HG03025 (cell line): ENCODE results near the gene PPP2R3B.
"Not testable (repeated sequence)": the region's sequence is repeated elsewhere in the genome, so short reads cannot be mapped to it uniquely, and the experiment has no call there.

Experiments used
- ATAC-seq: cut with Tn5 transposase; IDR thresholded peaks from one replicate; pipeline ENCODE4 v1.9.1; 2021; ENCODE audit warnings: mild to moderate bottlenecking, moderate library complexity; ENCODE audit not compliant: unreplicated experiment, low FRiP score

The PPP2R3B gene

DNA sequence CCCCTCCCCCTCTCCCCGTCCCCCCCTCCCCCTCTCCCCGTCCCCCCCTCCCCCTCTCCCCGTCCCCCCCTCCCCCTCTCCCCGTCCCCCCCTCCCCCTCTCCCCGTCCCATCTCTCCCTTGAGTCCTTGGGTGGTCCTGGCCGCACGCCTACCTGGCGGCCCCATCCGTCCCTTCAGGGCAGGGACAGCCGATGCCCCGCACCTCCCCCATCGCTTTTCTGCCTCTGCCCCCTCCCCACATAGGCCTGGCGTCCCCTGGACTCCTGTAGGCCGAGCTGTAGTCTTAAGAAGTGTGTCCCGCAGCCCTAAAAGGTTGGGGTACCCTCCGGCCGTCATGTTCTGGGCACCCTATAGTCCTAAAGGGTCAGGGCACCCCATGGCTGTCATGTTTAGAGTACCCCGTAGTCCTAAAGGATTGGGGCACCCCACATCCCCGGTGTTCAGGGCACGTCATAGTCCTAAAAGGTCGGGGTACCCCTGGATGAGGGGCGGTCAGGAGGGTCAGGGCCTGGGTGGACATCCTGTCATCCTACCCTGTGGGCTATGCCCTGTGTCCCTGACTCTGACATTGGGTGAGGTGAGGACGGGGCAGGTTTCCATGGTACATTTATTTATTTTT is 57.3 kb downstream of the PPP2R3B start:
- ATAC-seq, result no peak

DNA sequence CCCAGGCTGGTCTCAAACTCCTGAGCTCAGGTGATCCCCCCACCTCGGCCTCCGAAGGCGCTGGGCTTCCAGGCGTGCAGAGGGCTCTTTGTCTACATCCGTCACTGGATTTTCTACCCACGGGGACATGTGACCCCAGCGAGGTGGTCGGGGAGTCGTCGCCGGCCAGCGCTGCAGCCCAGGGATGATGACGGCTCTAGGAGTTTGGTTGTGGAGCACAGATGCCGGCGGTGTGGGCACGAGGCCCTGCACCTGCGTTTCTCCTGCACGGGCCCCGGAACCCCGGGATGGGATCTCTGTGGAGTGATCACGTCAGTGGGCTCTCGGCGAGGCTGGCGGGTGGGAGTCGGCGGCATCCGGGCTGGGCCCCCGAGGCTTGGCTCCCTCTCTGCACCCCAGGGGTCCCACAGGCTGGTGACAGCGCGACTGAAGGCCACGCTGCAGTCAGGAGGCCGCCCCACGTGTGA is 59.0 kb downstream of the PPP2R3B start:
- no peak for ATAC-seq

DNA sequence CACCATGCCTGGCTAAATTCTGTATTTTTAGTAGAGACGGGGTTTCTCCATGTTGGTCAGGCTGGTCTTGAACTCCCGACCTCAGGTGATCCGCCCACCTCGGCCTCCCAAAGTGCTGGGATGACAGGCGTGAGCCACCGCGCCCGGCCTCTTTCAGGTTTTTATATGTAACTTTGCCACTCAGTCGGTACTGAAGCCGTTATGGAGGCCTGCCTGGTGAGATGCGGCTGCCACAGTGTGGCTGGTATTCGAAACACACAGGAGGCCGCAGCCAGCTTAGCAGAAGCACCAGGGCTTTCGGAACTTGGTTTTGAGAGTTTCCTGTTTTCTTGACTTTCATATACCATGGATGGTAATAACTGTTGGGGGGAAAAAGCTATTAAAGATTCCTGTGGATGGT is 62.0 kb downstream of the PPP2R3B start:
- ATAC-seq, result not testable (repeated sequence)

DNA sequence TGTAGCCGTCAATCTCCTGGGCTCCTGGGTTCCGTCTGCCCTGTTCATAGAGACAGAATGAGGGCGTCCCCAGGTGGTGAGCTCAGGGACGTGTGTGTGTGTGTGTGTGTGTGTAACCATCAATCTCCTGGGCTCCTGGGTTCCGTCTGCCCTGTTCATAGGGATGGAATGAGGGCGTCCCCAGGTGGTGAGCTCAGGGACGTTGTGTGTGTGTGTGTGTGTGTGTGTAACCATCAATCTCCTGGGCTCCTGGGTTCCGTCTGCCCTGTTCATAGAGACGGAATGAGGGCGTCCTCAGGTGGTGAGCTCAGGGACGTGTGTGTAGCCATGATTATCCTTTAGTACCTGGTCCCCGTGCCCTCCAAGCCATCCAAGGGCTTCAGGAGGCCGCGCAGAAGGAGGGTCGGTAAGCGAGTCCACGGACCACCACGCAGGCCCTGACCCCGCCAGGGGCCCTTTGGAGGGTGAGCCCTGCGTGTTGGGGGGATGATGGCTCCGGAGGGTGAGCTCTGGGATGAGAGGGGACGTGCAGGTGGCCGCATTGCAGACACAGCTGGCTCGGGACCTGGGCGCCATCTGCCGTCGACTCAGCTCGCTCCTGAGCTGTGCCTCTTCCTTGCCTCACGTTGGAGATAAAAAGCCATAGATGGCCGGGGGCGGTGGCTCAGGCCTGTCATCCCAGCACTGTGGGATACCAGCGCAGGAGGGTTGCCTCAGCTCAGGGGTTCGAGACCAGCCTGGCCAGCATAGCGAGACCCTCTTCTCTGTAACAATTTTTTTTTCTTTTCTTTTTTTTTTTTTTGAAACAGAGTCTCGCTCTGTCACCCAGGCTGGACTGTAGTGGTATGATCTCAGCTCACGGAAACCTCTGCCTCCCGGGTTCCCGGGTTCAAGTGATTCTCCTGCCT is 62.7 kb downstream of the PPP2R3B start:
- ATAC-seq, result no peak

DNA sequence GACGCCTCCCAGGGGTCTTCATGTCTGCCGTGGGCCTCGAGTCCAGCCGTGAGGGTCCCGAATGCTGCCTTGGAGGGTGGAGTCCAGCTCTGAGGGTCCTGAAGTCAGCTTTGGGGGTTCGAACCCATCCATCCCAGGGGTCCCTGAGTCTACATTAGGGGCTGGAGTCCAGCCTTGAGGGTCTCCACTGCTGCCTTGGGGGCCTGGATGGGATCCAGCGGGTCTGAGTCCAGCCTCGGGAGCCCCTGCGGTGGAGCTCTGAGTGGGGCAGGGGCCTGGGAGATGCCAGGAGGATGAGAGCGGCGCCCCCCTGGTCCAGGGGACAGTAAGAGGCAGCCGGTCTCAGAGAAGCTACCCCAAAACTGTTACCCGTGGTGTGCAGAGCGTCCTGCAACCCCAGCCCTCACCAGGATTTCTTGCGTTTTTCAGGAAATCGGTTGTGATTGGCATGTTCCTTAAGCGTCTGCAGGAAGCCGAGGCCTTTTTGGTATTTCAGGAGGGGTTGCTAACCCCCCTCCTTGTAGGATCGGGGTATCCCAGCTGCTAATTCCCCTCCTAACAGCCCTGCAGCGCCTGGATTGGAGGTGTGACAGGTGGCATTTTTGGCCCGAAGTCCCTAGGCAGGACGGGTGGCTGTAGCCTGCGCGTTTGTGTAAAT is 66.5 kb downstream of the PPP2R3B start:
- no peak for ATAC-seq

DNA sequence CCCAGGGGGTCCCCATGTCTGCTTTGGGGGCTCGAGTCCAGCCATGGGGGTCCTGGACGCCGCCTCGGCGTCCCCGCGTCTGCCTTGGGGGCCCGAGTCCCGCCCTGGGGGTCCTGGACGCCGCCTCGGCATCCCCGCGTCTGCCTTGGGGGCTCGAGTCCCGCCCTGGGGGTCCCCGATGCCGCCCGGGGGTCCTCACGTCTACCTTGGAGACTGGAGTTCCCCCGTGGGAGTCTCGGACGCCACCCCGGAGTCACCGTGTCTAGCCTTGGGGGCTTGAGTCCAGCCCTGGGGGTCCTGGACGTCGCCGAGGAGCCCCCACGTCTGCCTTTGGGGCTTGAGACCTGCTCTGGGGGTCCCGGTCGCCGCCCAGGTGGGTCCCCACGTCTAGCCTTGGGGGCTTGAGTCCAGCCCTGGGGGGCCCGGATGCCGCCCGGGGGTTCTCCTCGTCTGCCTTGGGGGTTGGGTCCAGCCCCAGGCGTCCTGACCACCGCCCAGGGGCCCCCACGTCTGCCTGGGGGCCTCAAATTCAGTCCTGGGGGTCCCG is 67.1 kb downstream of the PPP2R3B start:
- ATAC-seq, result no peak

DNA sequence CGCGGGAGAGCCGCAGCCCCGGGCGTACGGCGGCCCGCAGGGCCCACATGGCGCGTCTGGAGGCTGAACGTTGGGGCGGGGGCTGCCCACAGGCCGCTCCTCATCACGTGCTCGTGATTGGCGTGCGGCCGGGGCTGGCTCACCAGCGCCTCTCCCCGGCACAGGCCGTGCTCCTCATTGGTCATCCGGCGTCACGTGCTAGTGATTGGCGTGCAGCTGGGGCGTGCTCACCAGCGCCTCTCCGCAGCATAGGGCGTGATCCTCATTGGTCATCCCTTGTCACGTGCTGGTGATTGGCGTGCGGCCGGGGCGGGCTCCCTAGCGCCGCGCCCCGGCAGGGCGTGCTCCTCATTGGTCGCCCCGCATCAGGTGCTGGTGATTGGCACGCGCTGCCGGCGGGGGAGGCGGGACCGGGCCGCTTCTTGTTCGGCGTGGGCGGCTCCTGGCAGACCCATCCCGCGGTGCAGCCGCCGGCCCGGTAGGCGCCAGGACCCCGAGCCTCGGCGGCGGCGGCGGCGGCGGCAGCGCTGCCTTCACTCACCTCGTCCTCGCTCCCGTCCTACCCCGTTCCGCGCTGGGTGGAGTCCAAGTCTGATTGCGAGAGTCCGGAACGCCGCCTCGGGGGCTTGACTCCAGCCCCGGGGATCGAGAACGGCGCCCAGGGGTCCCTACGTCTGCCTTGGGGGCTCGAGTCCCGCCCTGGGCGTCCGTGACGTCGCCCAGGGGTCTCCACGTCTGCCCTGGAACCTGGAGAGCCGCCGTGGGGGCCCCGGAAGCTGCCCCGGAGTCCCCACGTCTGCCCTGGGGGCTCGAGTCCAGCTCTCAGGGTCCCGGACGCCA is 67.7 kb downstream of the PPP2R3B start, which contains the start of gene GTPBP6:
Gene GTPBP6, minus strand, starts transcription at position 58 of the 840 bp plus-strand sequence. Its CDS starts 9 bp downstream, at position 49.
- peak; percentile 91 for ATAC-seq

DNA sequence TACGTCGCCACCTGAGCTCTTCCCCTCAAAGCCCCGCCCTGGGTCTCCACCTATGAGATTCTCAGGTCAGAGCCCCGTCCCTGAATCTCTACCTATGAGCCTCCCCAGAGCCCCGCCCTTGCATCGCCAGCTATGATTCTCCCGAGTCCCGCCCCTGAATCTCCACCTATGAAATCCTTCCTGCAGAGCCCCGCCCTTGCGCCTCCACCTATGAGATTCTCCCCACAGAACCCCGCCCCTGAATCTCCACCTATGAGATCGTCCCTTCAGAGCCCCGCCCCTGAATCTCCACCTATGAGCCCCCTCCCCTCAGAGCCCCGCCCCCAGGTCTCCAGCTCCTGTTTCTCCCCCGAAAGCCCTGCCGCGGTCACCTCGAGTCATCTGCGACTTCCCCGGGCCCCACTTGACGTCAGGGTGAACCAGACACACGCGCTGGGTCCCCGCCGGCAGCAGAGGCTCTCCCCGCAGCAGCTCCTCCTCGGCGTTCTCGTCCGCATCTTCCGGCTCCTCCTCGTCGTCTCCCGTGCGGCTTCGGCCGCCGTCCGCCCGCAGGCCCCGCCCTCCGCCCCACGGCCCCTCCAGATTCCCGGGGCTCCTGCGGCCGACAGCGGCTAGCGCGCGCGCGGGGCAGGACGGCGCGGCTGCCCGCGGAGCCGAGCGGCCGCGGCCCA is 68.5 kb downstream of the PPP2R3B start:
- peak; percentile 56 for ATAC-seq

DNA sequence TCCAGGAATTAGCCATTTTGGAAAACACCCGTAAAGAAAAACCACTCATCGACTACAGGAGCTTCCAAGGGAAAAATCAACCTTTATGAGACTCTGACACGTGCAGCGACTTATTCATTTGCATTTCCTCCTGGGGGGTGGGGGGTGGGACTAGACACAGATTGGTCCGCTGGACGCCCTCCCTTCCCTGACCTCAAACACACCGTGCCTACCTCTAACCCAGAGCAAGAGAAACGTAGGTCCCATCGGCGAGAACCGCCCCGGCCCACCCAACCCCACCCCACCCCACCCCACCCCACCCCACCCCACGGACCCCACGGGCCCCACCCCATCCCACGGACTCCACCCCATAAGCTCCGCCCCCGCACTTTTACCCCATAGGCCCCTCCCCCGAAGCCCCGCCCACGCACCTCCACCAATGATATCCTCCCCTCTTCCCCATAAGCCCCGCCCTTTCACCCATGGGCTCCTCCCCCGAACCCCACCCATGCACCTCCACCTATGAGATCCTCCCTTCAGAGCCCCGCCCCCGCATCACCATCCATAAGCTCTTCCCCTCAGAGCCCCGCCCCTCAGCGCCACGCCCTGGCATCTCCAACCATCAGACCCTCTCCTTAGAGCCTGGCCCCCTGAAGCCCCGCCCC is 69.2 kb downstream of the PPP2R3B start:
- ATAC-seq, result no peak

DNA sequence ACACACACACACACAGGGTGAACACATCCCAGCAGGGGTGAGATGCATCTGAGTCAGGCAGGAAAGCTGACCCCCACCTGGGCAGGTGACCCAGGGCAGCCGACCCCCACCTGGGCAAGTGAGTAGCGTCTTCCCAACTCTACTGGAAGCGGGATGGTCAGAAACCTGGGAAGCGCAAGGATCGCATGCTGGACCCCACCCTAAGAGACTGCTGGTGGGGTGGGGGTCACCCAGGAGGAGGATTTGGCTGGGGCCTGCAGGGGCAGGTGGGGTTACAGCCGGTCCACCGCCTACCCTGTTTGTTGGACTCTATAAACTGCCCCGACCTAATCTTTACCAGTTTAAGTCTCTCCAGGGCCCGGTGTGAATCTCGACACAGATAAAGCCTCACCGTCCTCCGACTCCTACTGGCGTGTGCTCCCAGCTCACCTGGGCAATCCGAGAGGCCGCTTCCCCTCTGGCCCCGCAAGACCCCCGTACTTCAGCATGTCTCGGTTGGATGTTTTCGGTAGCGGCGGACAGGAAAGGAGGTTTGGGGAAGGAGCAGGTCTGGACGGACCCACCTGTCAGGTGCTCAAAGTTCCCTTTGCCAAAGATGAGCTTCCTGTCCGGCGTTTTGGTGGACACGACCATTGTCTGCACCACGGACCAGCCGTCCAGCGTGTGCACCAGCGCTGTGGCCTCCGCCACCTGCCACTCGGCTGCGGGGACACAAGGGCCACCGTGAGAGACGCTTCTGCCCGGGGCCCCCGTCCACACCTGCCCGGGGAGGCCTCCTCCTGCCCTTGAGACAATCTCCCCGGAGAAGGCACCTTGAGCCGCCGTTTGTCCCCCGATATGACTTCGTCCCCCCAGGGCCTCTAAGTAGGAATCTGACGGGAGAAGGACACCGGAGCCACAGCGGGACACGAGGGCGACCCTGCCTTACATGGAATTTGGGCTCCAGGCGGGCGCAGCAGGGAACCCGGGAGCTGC is 70.1 kb downstream of the PPP2R3B start:
- no peak for ATAC-seq

DNA sequence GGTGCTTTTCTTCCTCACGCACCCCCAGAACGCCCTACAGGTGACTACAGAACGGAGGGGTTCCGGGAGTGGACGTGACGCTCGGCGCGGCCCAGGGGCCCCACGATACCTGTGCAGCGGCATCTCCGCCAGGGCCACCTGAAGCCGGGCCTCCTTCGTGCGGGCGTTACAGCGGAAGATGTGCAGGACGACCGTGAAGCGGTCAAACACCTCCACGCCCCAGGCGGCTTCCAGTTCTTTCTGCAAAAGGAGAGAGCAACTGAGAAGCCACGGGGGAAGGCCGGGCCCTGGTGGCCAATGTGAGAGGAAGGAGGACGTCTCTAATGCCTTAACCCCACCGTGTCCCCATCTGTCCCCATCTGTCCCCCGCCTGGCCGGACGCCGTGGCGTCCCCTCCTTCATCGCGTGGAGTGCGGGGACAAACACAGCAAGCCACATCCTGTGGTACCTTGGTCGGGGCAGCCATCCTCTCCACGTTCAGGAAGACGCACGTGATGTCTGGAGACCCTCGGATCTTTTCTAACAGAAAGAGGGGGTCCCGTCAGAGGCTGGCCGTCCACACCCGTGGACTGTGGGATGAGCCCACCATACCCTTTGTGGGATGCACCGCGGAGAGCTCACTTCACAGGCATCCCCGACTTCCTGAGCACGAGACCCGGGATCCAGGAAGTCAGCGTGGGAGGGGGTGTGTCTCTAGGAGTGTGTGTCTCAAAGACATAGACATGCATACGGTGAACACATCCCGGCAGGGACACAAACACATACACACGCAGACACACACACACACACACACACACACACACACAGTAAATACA is 71.7 kb downstream of the PPP2R3B start:
- ATAC-seq, result no peak

DNA sequence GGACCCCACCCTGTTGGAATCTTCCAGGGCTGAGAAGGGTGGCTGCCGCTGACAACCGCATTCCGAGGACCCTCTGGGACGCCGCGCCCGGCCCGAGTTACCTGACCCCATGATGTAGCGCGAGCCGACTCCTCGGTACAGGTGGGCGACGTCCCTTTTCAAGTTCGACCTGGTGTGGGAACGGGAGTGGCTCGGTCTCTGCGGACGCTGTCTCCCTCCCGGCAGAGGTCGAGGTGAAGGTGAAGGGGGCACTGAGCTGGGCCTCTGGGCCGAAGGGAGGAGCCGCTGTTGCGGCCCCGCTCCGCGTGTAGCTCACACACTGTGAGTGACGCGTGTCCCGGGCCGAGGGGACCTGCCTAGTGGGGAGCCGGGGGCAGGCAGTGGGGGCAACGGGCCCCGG is 72.7 kb downstream of the PPP2R3B start:
- no peak for ATAC-seq

DNA sequence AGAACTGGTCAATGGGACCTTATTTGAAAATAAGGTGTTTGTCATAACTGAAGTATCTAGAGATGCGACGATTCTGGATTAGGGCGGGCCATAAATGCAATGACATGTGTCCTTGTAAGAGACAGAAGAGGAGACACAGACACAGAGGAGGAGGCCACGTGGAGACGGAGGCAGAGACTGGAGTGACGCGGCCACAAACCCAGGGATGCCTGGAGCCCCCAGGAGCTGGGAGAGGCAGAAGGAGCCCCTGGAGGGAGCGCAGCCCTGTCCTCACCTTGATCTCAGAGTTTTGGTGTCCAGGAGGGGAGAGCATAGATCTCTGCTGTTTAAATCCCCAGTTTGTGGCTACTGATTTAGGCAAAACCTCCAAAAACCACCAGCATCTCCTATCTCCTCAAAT is 73.2 kb downstream of the PPP2R3B start:
- ATAC-seq, result no peak

DNA sequence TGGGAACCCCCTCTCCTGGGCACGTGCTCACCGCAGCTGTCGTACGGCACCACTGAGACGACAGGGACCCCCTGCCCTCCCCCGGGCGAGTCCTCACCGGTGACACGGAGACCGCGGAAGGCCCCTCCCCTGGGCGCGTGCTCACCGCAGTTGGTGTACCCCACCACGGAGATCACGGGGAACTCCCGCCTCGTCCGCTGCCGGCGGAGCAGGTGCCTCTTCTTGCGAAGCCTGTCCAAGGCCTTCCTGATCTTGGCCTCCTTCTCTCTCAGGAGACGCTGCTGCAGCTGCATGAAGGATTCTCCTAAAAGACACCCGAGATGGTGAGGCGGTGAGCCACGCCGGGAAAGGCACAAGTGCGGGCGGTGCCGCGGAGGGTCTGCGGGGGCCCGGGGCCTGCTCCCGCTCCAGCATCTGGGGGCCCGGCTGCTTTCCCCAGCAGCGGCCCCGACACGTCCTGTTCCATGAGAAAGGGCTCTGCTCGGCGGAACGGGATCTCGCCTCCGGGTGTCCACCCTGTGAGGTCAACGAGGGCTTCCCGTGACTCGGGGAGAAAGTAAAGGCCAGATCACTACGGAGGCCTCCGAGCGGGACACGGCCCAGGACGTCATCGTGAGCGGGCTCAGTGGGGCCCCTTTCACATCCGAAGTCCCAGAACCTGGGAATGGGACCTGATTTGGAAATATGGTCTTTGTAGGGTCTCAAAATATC is 73.9 kb downstream of the PPP2R3B start:
- ATAC-seq, result no peak

DNA sequence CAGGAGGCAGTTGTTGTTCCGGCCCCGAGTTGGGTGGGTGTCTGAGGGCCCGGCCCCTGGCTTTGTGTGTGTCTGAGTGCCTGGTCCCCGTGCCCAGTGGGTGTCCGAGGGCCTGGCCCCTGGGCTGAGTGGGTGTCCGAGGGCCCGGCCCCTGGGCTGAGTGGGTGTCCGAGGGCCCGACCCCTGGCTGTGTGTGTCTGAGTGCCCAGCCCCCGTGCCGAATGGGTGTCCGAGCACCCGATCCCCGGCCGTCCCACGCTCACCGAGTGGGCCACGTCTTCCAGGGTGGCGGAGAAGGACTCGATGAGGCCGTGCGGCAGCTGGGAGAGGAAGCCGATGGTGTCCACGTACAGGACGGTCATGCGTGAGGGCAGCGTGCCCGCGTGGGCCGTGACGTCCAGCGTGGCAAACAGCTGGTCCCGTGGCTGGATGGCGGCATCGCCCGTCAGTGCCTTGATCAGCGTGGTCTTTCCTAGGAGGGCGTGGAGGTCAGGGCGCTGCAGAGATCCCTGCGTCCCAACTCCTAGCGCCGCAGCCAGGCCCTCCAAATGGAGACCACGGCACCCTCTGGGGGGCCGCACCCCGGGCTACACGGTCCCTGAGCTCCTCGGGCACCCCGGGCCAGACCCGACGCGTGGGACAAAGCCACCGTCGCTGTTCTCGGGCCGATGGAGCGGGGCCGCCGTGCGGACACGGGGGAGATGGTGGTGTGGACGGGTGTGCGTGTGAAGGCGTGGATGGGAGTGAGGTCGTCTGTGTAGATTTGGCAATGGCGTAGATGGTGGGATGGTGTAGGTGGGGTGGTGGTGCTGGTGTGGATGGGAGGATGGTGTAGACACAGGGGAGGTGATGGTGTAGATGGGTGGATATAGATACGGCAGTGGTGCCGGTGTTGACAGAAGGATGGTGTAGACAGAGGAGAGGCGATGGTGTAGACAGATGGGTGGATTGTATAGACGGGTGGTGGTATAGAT is 75.3 kb downstream of the PPP2R3B start:
- no peak for ATAC-seq
